Thoracic aorta (tissue), 2 donors: ENCODE measurements around the gene PFDN6. TPM values are rescaled to one million over a fixed set of nuclear protein-coding genes. Genes with fewer than 3 reads are reported as not detected.

Experiments used
- ATAC-seq: fragments of 150-250 bp; one replicate; pipeline ENCODE4 v1.8.0; 2017; ENCODE audit warnings: low read depth; ENCODE audit not compliant: insufficient number of reproducible peaks, low FRiP score
- DNase-seq: peaks from one replicate; pipeline ENCODE4 v3.0.0-alpha.2; 2020; ENCODE audit warnings: low spot score
- H3K27ac ChIP-seq, 2 donors: fragments of 200-600 bp; sonication (generic); 1 replicate in 1 of 2; 2 replicates in 1 of 2; pipeline ENCODE4 v1.5.1; 2016; ENCODE audit warnings: mild to moderate bottlenecking in 2 of 2, moderate library complexity in 2 of 2
- H3K27me3 ChIP-seq: fragments of 200-600 bp; sonication (generic); replicated peaks from 2 replicates; pipeline ENCODE4 v1.6.0; 2016; ENCODE audit warnings: mild to moderate bottlenecking; ENCODE audit not compliant: insufficient read depth
- H3K36me3 ChIP-seq: fragments of 200-600 bp; sonication (generic); one replicate; pipeline ENCODE4 v1.5.1; 2016
- H3K4me1 ChIP-seq, 2 donors: fragments of 200-600 bp; sonication (generic); 1 replicate in 1 of 2; 2 replicates in 1 of 2; pipeline versions ENCODE4 v1.5.1 to v1.6.0; 2016; ENCODE audit warnings: low read depth in 2 of 2, mild to moderate bottlenecking in 1 of 2; ENCODE audit not compliant: control insufficient read depth in 1 of 2
- H3K4me3 ChIP-seq: fragments of 200-600 bp; sonication (generic); 2 replicates; pipeline ENCODE4 v1.5.1; 2016; ENCODE audit warnings: mild to moderate bottlenecking
- H3K9me3 ChIP-seq: fragments of 200-600 bp; sonication (generic); 2 replicates; pipeline ENCODE4 v1.5.1; 2016
- CTCF ChIP-seq: fragments of 200-600 bp; sonication (generic); IDR thresholded peaks from one replicate; pipeline ENCODE4 v1.5.1; 2019; ENCODE audit warnings: antibody characterized with exemption
- total RNA-seq, 2 donors: library from RNA; depleted of rRNA; stranded (reverse); fragments of >200 nt; gene quantifications; one replicate each; pipeline versions ENCODE4 v1.1.0 to v1.2.3, GENCODE V29; 2016

The PFDN6 gene
- total RNA-seq, 2 donors from 2014 or later: 26.8 to 31.9 TPM

- no peak for ATAC-seq
- TF ChIP-seq CTCF: no peak
Observed at GRCh38 chr6:33305052-33305451, 15.7 kb downstream of the PFDN6 start.

GRCh38 chr6:33306356-33306755 is 17.0 kb downstream of the PFDN6 start:
- H3K4me1 ChIP-seq: peaks cover 0 to 6% of the 10 kb centered on the region in 2 donors
- no peak for TF ChIP-seq CTCF
- no peak for DNase-seq
- H3K9me3 ChIP-seq: no peaks in the 10 kb centered on the region
- H3K36me3 ChIP-seq: peaks cover 19% of the 10 kb centered on the region
- no peak overlapping the region for H3K4me3 ChIP-seq
- H3K27me3 ChIP-seq: no peaks in the 10 kb centered on the region
- no peak overlapping the region for H3K27ac ChIP-seq
- no peak for ATAC-seq

More at GRCh38 chr6:33305052-33305451, 15.7 kb downstream of the PFDN6 start:
- no peaks in the 10 kb centered on the region for H3K27me3 ChIP-seq
- H3K4me3 ChIP-seq: no peak overlapping the region
- H3K4me1 ChIP-seq: peaks cover 6 to 15% of the 10 kb centered on the region in 2 donors
- H3K36me3 ChIP-seq: peaks cover 19% of the 10 kb centered on the region
- DNase-seq: no peak
- H3K27ac ChIP-seq: no peak overlapping the region
- H3K9me3 ChIP-seq: no peaks in the 10 kb centered on the region

GRCh38 chr6:33312361-33313104 is 23.1 kb downstream of the PFDN6 start:
- peak overlapping the region; percentile 92 to 96 for H3K27ac ChIP-seq
- H3K36me3 ChIP-seq: no peaks in the 10 kb centered on the region
- TF ChIP-seq CTCF: no peak
- no peak for ATAC-seq
- no peaks in the 10 kb centered on the region for H3K9me3 ChIP-seq
- no peak for DNase-seq
- peaks cover 27 to 44% of the 10 kb centered on the region in 2 donors for H3K4me1 ChIP-seq
- H3K4me3 ChIP-seq: peak overlapping the region; percentile 71
- no peaks in the 10 kb centered on the region for H3K27me3 ChIP-seq

GRCh38 chr6:33313105-33313708 is 23.8 kb downstream of the PFDN6 start:
- Histone ChIP-seq H3K4me1 (peaks cover 27 to 44% of the 10 kb centered on the region in 2 donors), H3K9me3 (no peaks in the 10 kb centered on the region), H3K27ac (peak overlapping the region; percentile 92 to 96), H3K4me3 (peak overlapping the region; percentile 71), H3K36me3 (no peaks in the 10 kb centered on the region), H3K27me3 (no peaks in the 10 kb centered on the region)
- no peak for TF ChIP-seq CTCF
- DNase-seq: no peak
- no peak for ATAC-seq

GRCh38 chr6:33313709-33314514 is 24.5 kb downstream of the PFDN6 start, which contains the start of gene TAPBP:
Gene TAPBP (minus strand): TSS chr6:33314078. CDS start chr6:33314041, 37 bp downstream.
- Histone ChIP-seq H3K27me3 (no peaks in the 10 kb centered on the region), H3K36me3 (peaks cover 3% of the 10 kb centered on the region), H3K27ac (peak within 1 kb of the TSS; percentile 92 to 96), H3K4me3 (peak within 1 kb of the TSS; percentile 71), H3K4me1 (peaks cover 34 to 52% of the 10 kb centered on the region in 2 donors), H3K9me3 (no peaks in the 10 kb centered on the region)
- ATAC-seq (no peak), DNase-seq (no peak)
- TF ChIP-seq CTCF: no peak
